NCI-H345 treated with DMSO at 0.1 percent for 48 hours (cell line): Measurements from ENCODE around the gene SMTNL2.

Experiments
- DNase-seq: peaks from one replicate; lab custom pipeline; 2025; ENCODE audit not compliant: unreplicated experiment; lab: John Stamatoyannopoulos, UW

SMTNL2 gene

GRCh38 chr17:4545217-4545951 lies 38.9 kb upstream of the SMTNL2 start:
- no peak for DNase-seq

- no peak for DNase-seq
Measured at GRCh38 chr17:4547118-4547906, 37.0 kb upstream of the SMTNL2 start.

- DNase-seq: no peak
Measured at GRCh38 chr17:4548061-4548461, 36.3 kb upstream of the SMTNL2 start.

- no peak for DNase-seq
Measured at GRCh38 chr17:4548721-4549531, 35.4 kb upstream of the SMTNL2 start.

GRCh38 chr17:4549781-4550533 lies 34.4 kb upstream of the SMTNL2 start:
- no peak for DNase-seq

GRCh38 chr17:4550534-4551039 lies 33.7 kb upstream of the SMTNL2 start:
- DNase-seq: no peak

- no peak for DNase-seq
Measured at GRCh38 chr17:4551141-4551540, 33.2 kb upstream of the SMTNL2 start.

- DNase-seq: no peak
Measured at GRCh38 chr17:4551796-4552525, 32.4 kb upstream of the SMTNL2 start.

GRCh38 chr17:4553669-4554068 lies 30.7 kb upstream of the SMTNL2 start:
- DNase-seq: no peak

- no peak for DNase-seq
Measured at GRCh38 chr17:4554441-4554996, 29.8 kb upstream of the SMTNL2 start.

- DNase-seq: peak; percentile 85
Measured at GRCh38 chr17:4554997-4555799, 29.1 kb upstream of the SMTNL2 start, which contains the start of gene MYBBP1A. Gene MYBBP1A (minus strand): TSS chr17:4555384. CDS start chr17:4555324, 60 bp downstream.

GRCh38 chr17:4555873-4556759 lies 28.2 kb upstream of the SMTNL2 start:
- no peak for DNase-seq

GRCh38 chr17:4556996-4557395 lies 27.3 kb upstream of the SMTNL2 start:
- DNase-seq: no peak

GRCh38 chr17:4557626-4558346 lies 26.5 kb upstream of the SMTNL2 start:
- no peak for DNase-seq

- no peak for DNase-seq
Measured at GRCh38 chr17:4558347-4558971, 25.9 kb upstream of the SMTNL2 start.

GRCh38 chr17:4559139-4559791 lies 25.1 kb upstream of the SMTNL2 start:
- DNase-seq: no peak
